Muscle of arm (tissue), 12 donors: ENCODE measurements around the gene ZBTB42. TPM values are rescaled to one million over a fixed set of nuclear protein-coding genes. Genes with fewer than 3 reads are reported as not detected.
"Not testable (repeated sequence)": the region's sequence is repeated elsewhere in the genome, so short reads cannot be mapped to it uniquely, and the experiment has no call there.

Source experiments
- DNase-seq: peaks from one replicate; pipeline ENCODE4 v3.0.0-alpha.2; 2013
- polyA plus RNA-seq, 12 donors: library from polyadenylated mRNA; unstranded; fragments of 120-200 nt; gene quantifications; one replicate each; pipeline ENCODE4 v1.2.1, GENCODE V29; 2013; ENCODE audit not compliant: insufficient read length in 12 of 12

The ZBTB42 gene
- polyA plus RNA-seq, 12 donors = 3.4 to 11.3 (median 5.5) TPM; not detected in 1

GRCh38 chr14:104805941-104806624 is 5.2 kb downstream of the ZBTB42 start:
- no peak for DNase-seq

GRCh38 chr14:104806625-104807465 is 5.9 kb downstream of the ZBTB42 start:
- no peak for DNase-seq

- no peak for DNase-seq
These were observed 7.6 kb downstream of the ZBTB42 start for GRCh38 chr14:104808456-104808855.

GRCh38 chr14:104810316-104810715 is 9.4 kb downstream of the ZBTB42 start:
- no peak for DNase-seq

- no peak for DNase-seq
These were observed 12.4 kb downstream of the ZBTB42 start for GRCh38 chr14:104813286-104813685.

GRCh38 chr14:104814701-104815100 is 13.8 kb downstream of the ZBTB42 start:
- DNase-seq = not testable (repeated sequence)

GRCh38 chr14:104816616-104816884 is 15.6 kb downstream of the ZBTB42 start:
- DNase-seq = no peak

- DNase-seq = no peak
These were observed 17.2 kb downstream of the ZBTB42 start for GRCh38 chr14:104817930-104818713.

GRCh38 chr14:104818714-104819161 is 17.8 kb downstream of the ZBTB42 start:
- no peak for DNase-seq

- no peak for DNase-seq
These were observed 18.5 kb downstream of the ZBTB42 start for GRCh38 chr14:104819361-104819781.

GRCh38 chr14:104820669-104821228 is 19.8 kb downstream of the ZBTB42 start:
- no peak for DNase-seq

- no peak for DNase-seq
These were observed 20.5 kb downstream of the ZBTB42 start for GRCh38 chr14:104821229-104821945.

- DNase-seq = no peak
These were observed 21.2 kb downstream of the ZBTB42 start for GRCh38 chr14:104821971-104822608.

GRCh38 chr14:104822821-104823615 is 22.1 kb downstream of the ZBTB42 start:
- no peak for DNase-seq

GRCh38 chr14:104824353-104824997 is 23.6 kb downstream of the ZBTB42 start:
- no peak for DNase-seq

- DNase-seq = peak; percentile 80
These were observed 25.4 kb downstream of the ZBTB42 start for GRCh38 chr14:104826189-104826860.

- no peak for DNase-seq
These were observed 25.9 kb downstream of the ZBTB42 start for GRCh38 chr14:104826861-104827176.

GRCh38 chr14:104827177-104828055 is 26.5 kb downstream of the ZBTB42 start:
- no peak for DNase-seq
